GM10248 (cell line): Measurements from ENCODE around the gene CCDC71L.

Experiments
- CTCF ChIA-PET: fragments of 300-600 bp; sonication (Branson Sonifier 250); formaldehyde crosslinking; extraction: SDS; loops from one replicate; lab custom pipeline; 2021; ENCODE audit warnings: antibody characterized with exemption; lab: Yijun Ruan, JAX
- POLR2A ChIA-PET: fragments of 350-650 bp; sonication (Branson Sonifier 250); formaldehyde crosslinking; extraction: SDS; loops from one replicate; lab custom pipeline; 2020; ENCODE audit warnings: antibody characterized with exemption; lab: Yijun Ruan, JAX
- DNase-seq: peaks from one replicate; pipeline ENCODE4 v3.0.0; 2012; ENCODE audit errors: extremely low spot score
- TF ChIP-seq, protein P1 (sequence below): IDR thresholded peaks from 2 replicates; pipeline ENCODE4 v1.5.1; 2012; ENCODE audit warnings: mild to moderate bottlenecking, low read depth; ENCODE audit errors: extremely low read depth, missing control alignments, control extremely low read depth

Gene CCDC71L

GRCh38 chr7:106609416-106609815 lies 51.5 kb downstream of the CCDC71L start:
- TF ChIP-seq, protein P1, sequence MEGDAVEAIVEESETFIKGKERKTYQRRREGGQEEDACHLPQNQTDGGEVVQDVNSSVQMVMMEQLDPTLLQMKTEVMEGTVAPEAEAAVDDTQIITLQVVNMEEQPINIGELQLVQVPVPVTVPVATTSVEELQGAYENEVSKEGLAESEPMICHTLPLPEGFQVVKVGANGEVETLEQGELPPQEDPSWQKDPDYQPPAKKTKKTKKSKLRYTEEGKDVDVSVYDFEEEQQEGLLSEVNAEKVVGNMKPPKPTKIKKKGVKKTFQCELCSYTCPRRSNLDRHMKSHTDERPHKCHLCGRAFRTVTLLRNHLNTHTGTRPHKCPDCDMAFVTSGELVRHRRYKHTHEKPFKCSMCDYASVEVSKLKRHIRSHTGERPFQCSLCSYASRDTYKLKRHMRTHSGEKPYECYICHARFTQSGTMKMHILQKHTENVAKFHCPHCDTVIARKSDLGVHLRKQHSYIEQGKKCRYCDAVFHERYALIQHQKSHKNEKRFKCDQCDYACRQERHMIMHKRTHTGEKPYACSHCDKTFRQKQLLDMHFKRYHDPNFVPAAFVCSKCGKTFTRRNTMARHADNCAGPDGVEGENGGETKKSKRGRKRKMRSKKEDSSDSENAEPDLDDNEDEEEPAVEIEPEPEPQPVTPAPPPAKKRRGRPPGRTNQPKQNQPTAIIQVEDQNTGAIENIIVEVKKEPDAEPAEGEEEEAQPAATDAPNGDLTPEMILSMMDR, result no peak
- CTCF ChIA-PET, result interaction anchor here (1.2 to 1.3 kb wide), 3 partner anchors 10 to 20 kb away, joined by 3 to 5 read pairs (median 3); no protein-coding TSS in a partner anchor
- POLR2A ChIA-PET, result no interaction called here
- no peak for DNase-seq

- no peak for DNase-seq
- POLR2A ChIA-PET, result no interaction called here
- TF ChIP-seq, protein P1, result no peak
- CTCF ChIA-PET, result interaction anchor here (1.2 to 1.3 kb wide), 3 partner anchors 9 to 19 kb away, joined by 3 to 5 read pairs (median 3); no protein-coding TSS in a partner anchor
Observed at GRCh38 chr7:106608661-106609060, 52.3 kb downstream of the CCDC71L start.
